Mesenteric fat pad (tissue), 1 donor: ENCODE measurements around the gene RAB23. TPM values are rescaled to one million over a fixed set of nuclear protein-coding genes. Genes with fewer than 3 reads are reported as not detected.
A peak's percentile ranks its signal among the peaks of the same experiment; 100 is the strongest.

Experiments
- DNase-seq: peaks from one replicate; pipeline ENCODE4 v3.0.0-alpha.2; 2020; ENCODE audit warnings: low spot score
- total RNA-seq: library from RNA; stranded (reverse); fragmentation: NEBNext Ultra II Directional; extraction: Animal tissue kit (Norgen Biotek cat#: 25700); gene quantifications from one replicate; pipeline ENCODE4 v1.2.1, GENCODE V29; 2021
- donor health status: DM: yes; HTN: yes; CAD: no.

Gene RAB23
- total RNA-seq, 1 donor from 2014 or later, result 9.4 TPM

GRCh38 chr6:57183336-57183735 is 38.8 kb downstream of the RAB23 start:
- DNase-seq, result no peak

- DNase-seq, result no peak
Observed at GRCh38 chr6:57182017-57182432, 40.1 kb downstream of the RAB23 start.

GRCh38 chr6:57180596-57180995 is 41.5 kb downstream of the RAB23 start:
- no peak for DNase-seq

GRCh38 chr6:57177545-57178265 is 44.4 kb downstream of the RAB23 start:
- no peak for DNase-seq

DNA sequence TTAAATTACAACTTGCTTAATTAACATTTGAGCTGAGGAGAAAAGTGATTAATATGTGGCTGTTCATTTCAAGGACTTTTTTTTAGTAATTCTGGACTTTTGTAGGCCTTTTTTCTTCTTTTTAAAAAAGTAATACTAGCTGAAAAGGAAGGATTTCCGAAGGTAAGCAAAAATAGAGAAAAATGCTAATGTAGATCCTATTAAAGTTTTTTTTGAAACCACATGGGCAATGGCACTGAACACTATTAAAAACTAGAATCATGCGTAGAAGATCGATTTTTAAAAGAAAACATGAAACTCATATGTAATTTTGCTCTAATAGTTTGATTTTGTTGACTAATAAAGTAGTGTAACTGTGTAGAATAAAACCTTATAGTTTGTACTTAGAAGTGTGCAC is 47.6 kb downstream of the RAB23 start:
- DNase-seq, result no peak

GRCh38 chr6:57173886-57174510 is 48.1 kb downstream of the RAB23 start:
- no peak for DNase-seq

DNA sequence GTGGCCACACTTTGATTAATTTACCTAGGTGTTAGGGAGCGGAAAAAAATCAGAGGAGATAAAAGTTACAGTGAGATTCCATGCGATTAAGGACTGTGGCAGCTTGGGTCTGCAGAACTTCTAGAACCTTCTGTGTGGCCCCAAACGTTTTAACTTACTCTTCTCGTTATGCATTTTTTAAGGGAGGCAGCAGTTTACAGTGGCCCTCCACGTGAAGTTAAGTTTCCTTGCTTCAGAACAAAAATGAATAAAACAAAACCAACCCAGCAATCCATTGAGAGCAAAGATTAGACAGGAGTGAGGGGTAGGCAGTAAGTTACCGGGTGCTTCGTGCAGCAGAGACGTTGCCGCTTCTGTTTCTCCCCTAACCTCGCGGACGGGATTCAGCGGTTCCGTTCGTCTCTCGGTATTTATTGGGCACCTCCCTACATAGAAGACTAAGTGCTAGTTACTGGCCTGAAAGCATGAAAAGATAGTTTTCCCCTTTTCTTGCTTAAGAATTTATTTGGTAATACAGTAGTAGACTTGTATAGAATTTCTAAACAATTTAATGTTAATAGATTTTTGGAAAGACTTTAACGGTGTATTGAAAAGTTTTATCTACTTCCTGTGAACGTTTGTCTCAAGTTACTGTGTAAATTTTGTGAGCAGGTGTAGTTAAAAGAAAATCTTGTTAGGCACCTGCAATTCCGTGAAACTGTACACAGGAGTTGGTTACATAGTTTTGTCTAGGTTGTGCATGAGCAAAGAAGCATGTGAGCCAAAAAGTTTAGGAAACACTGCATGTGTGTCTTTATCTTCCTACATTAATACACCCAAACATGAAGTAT is 48.8 kb downstream of the RAB23 start:
- DNase-seq, result no peak

DNA sequence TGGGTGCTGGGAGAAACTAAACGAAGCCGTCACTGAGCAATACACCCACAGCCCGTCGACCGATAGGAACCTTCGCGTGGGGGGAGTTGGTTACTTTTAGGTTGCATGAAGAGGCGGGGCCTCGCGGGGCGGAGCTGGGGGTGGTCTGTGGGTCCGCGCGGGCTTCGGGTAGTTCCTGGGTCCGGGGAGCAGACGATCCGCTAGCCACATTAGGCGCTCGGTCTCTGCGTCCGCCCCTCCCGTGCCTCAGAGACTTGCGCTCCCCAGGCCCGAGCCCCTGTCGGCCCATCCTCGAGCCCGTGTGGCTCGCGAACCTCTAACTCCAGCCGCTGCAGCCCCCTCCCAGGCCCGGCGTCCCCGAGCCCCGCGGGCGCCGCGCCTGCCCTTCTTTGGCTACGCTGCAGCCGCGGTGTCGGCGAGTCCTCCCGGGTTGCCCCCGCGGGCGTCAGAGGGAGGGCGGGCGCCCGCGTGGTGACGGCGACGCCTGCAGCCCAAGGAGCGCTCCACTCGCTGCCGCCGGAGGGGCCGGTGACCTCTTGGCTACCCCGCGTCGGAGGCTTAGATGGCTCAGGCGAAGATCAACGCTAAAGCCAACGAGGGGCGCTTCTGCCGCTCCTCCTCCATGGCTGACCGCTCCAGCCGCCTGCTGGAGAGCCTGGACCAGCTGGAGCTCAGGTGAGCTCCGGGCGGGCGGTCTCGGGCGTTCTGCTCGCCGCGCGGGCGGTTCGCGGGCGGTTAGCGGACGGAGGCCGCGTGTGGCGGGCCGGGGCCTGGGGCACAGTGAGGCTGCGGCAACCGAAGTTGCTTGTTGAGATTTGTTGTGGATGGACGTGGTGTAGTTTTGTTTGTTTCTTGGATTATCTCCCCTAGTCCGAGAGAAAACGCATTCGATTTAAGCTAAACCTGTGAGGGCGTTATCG is 49.7 kb downstream of the RAB23 start, which contains the start of gene BAG2:
TSS of gene BAG2 (plus strand) at position 191 of the 920 bp plus-strand sequence. CDS start at position 563, 372 bp downstream.
- peak; percentile 93 for DNase-seq

- DNase-seq, result no peak
Observed at GRCh38 chr6:57165080-57165479, 57.0 kb downstream of the RAB23 start.

DNA sequence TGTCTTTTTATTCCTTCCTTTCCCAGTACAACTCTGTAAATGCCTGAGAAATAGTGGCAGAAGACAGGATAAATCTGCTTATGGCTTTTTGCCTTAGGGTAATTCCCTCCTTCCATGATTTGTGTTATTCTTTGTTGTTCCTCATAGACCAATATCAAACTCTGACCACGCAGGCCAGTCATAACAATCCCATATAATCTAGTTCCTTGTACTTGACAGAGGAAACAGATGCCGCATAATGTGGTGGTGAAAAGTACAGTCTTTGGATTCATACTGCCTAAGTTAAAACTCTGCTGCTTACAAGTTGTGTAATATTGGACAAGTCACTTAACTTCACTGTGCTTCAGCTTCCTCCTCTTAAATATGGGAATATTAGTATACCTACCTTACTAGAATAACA is 58.2 kb downstream of the RAB23 start:
- no peak for DNase-seq

GRCh38 chr6:57162516-57162915 is 59.6 kb downstream of the RAB23 start:
- DNase-seq, result no peak

DNA sequence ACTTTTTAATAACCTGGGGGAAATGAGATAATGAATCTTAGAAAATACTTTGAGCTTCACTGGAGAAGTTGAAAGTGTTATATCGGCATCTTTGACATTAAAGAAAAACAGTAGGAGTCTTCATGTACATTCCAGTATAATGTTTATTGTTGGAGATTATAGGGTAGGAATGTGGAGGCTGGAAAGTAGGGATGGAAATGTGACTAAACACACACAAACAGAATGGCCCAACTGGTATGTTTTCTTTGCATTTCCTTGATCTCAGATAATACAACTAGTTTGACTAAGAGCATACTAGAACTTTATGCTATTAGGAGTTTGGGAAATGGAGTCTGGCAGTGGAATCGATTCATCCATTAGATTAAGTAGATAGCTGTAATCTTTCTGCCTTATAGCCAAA is 60.1 kb downstream of the RAB23 start:
- DNase-seq, result no peak

DNA sequence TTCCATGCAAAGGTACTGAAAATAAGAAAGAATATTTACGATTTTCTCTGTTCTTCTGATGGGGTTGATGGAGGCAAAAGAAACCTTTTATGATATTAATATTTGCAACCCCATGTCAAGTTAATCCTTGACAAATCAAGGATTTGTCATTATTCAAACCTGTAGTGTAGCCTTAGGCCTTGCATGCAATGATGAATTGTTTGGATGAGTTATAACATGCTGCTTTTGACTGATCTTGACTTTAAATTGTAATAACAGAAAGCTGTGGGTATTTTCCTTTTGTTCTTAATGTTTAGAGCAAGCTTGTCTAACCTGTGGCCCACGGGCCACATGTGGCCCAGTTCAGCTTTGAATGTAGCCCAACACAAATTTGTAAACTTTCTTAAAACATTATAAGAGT is 63.0 kb downstream of the RAB23 start:
- no peak for DNase-seq

DNA sequence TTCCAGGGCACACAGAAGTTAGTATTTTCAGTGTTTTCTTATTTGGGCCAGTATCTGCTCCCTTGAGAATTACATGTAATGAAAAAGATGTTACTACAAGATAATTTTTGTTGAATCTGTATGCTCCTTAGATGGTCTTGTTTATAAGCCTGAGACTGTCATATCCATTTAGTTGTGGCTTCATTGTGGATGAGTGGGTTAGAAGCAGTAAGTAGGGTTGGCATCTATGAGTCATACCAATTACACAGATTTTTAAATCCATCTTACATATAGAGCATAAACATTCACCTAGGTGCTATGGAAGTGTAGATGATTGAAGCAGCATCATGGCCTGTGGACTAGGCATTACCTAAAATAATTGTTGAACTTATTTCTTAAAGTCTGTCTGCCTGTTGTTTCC is 63.4 kb downstream of the RAB23 start:
- DNase-seq, result no peak

GRCh38 chr6:57147955-57148858 is 73.9 kb downstream of the RAB23 start:
- DNase-seq, result no peak

DNA sequence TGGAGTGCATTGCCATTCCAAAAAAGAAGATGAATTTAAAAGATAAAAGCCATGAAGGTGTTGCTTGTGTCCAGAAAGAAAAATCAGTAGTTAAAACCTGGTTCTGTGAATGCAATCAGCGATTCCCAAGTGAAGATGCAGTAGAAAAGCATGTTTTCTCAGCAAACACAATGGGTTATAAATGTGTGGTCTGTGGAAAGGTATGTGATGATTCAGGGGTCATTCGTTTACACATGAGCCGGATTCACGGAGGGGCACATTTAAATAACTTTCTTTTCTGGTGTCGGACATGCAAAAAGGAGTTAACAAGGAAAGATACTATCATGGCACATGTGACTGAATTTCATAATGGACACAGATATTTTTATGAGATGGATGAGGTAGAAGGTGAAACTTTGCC is 74.7 kb downstream of the RAB23 start:
- no peak for DNase-seq

GRCh38 chr6:57143690-57144089 is 78.4 kb downstream of the RAB23 start:
- DNase-seq, result no peak

DNA sequence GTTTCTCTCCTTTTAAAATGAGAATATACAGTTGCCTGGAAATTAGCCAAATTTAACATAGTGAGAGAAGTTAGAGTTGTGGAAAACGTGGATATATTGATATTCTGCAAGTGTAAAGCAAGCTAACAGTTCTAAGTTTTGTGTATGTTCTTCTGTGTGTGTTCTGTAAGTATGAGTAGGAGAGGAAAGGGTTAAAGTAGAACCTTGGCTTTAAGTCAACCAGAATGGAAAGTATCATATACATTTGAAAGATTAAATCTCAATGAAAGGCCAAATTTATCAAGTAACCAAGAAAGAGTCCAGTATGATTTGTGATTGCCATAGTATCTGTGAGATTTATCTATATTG is 80.0 kb downstream of the RAB23 start:
- DNase-seq, result no peak

GRCh38 chr6:57141451-57142177 is 80.5 kb downstream of the RAB23 start:
- DNase-seq, result no peak
